Tibial artery (tissue), 4 donors: Measurements from ENCODE around the gene ZC3H15.

Experiments used
- DNase-seq, 2 donors: peaks; one replicate each; pipeline ENCODE4 v3.0.0-alpha.2; 2019
- H3K27ac ChIP-seq, 2 donors: fragments of 200-600 bp; sonication (generic) in 1 of 2; 1 replicate in 1 of 2; 2 replicates in 1 of 2; pipeline ENCODE4 v1.5.1; 2018 to 2019; ENCODE audit warnings: mild to moderate bottlenecking in 1 of 2
- H3K27me3 ChIP-seq, 2 donors: fragments of 200-600 bp; sonication (generic) in 1 of 2; one replicate each; pipeline versions ENCODE4 v1.5.1 to v1.6.0; 2016 to 2019
- H3K36me3 ChIP-seq, 3 donors: fragments of 200-600 bp; sonication (generic) in 2 of 3; one replicate each; pipeline ENCODE4 v1.5.1; 2016 to 2019; ENCODE audit warnings: mild to moderate bottlenecking in 2 of 3
- H3K4me1 ChIP-seq, 4 donors: fragments of 200-600 bp; sonication (generic) in 2 of 4; 1 replicate in 3 of 4; 2 replicates in 1 of 4; pipeline ENCODE4 v1.5.1; 2016 to 2019
- H3K4me3 ChIP-seq, 2 donors: fragments of 200-600 bp; sonication (generic) in 1 of 2; 1 replicate in 1 of 2; 2 replicates in 1 of 2; pipeline ENCODE4 v1.5.1; 2018 to 2019; ENCODE audit warnings: mild to moderate bottlenecking in 2 of 2
- H3K9me3 ChIP-seq, 3 donors: fragments of 200-600 bp; sonication (generic) in 1 of 3; one replicate each; pipeline ENCODE4 v1.5.1; 2016 to 2019
- CTCF ChIP-seq, 2 experiments: fragments of 200-600 bp in 1 of 2; fragments of 450-650 bp in 1 of 2; IDR thresholded peaks; one replicate each; pipeline ENCODE4 v1.5.1; 2017 to 2019; ENCODE audit warnings: antibody characterized with exemption in 2 of 2, mild to moderate bottlenecking in 1 of 2, moderate library complexity in 1 of 2
- intact Hi-C: fragments of 100-400 bp; cut with DNase I; formaldehyde crosslinking; loops from one replicate; pipeline ENCODE4 v1.15.0; 2023; ENCODE audit warnings: low total_unique reads

Gene ZC3H15

GRCh38 chr2:186544255-186544675 lies 58.2 kb downstream of the ZC3H15 start:
- DNase-seq: no peak
- TF ChIP-seq CTCF (IDR thresholded peaks at IDR 0.05): no peak

GRCh38 chr2:186546846-186547245 lies 60.8 kb downstream of the ZC3H15 start:
- Histone ChIP-seq H3K4me1 (peaks cover 0 to 33% (median 8%) of the 10 kb centered on the region in 4 donors), H3K4me3 (no peak overlapping the region), H3K27ac (no peak overlapping the region), H3K9me3 (no peaks in the 10 kb centered on the region), H3K27me3 (no peaks in the 10 kb centered on the region), H3K36me3 (no peaks in the 10 kb centered on the region)
- no peak for DNase-seq
- intact Hi-C loops: no loop called here
- no peak for TF ChIP-seq CTCF (IDR thresholded peaks at IDR 0.05)

More at GRCh38 chr2:186544255-186544675, 58.2 kb downstream of the ZC3H15 start:
- Histone ChIP-seq H3K4me3 (no peak overlapping the region), H3K27ac (peak overlapping the region; percentile 23 to 55), H3K9me3 (no peaks in the 10 kb centered on the region), H3K27me3 (no peaks in the 10 kb centered on the region), H3K4me1 (peaks cover 0 to 33% (median 8%) of the 10 kb centered on the region in 4 donors), H3K36me3 (no peaks in the 10 kb centered on the region)
- intact Hi-C loops: no loop called here

GRCh38 chr2:186551323-186552050 lies 65.4 kb downstream of the ZC3H15 start:
- Histone ChIP-seq H3K9me3 (no peaks in the 10 kb centered on the region), H3K27ac (no peak overlapping the region), H3K4me1 (peaks cover 0 to 8% (median 2%) of the 10 kb centered on the region in 4 donors), H3K4me3 (no peak overlapping the region), H3K27me3 (no peaks in the 10 kb centered on the region), H3K36me3 (no peaks in the 10 kb centered on the region)
- no peak for TF ChIP-seq CTCF (IDR thresholded peaks at IDR 0.05)
- no peak for DNase-seq
- intact Hi-C loops: no loop called here

GRCh38 chr2:186554429-186554828 lies 68.4 kb downstream of the ZC3H15 start:
- no peaks in the 10 kb centered on the region for H3K36me3 ChIP-seq
- TF ChIP-seq CTCF (IDR thresholded peaks at IDR 0.05): no peak
- no peaks in the 10 kb centered on the region for H3K9me3 ChIP-seq
- H3K4me3 ChIP-seq: no peak overlapping the region
- H3K27me3 ChIP-seq: no peaks in the 10 kb centered on the region
- DNase-seq: no peak
- no peaks in the 10 kb centered on the region for H3K4me1 ChIP-seq
- H3K27ac ChIP-seq: no peak overlapping the region
- intact Hi-C loops: no loop called here

- intact Hi-C loops: no loop called here
- H3K4me1 ChIP-seq: no peaks in the 10 kb centered on the region
- H3K27ac ChIP-seq: no peak overlapping the region
- no peak for DNase-seq
- TF ChIP-seq CTCF (IDR thresholded peaks at IDR 0.05): no peak
- no peaks in the 10 kb centered on the region for H3K9me3 ChIP-seq
- H3K36me3 ChIP-seq: no peaks in the 10 kb centered on the region
- H3K4me3 ChIP-seq: no peak overlapping the region
- H3K27me3 ChIP-seq: no peaks in the 10 kb centered on the region
Observed at GRCh38 chr2:186554850-186555671, 69.0 kb downstream of the ZC3H15 start.
